HepG2 (cell line): ENCODE data around the gene PSMC3IP. TPM values are rescaled to one million over a fixed set of nuclear protein-coding genes. Genes with fewer than 3 reads are reported as not detected.
"Not testable (repeated sequence)": the region's sequence is repeated elsewhere in the genome, so short reads cannot be mapped to it uniquely, and the experiment has no call there.

Source experiments
- CAMTA2 ChIP-seq: sonication (generic); formaldehyde crosslinking; IDR thresholded peaks from 2 replicates; pipeline ENCODE4 v1.4.0; 2020; ENCODE audit warnings: mild to moderate bottlenecking, missing genetic modification reagents, borderline replicate concordance
- GTF3A ChIP-seq: sonication (generic); formaldehyde crosslinking; conservative IDR thresholded peaks from 2 replicates; pipeline ENCODE4 v1.4.0; 2020; ENCODE audit warnings: mild to moderate bottlenecking, missing genetic modification reagents
- HNF4G ChIP-seq, 2 experiments: sonication (generic) in 1 of 2; formaldehyde crosslinking in 1 of 2; IDR thresholded peaks; 2 replicates each; pipeline versions ENCODE4 v1.4.0 to v1.6.1; 2011 to 2020; ENCODE audit warnings: borderline replicate concordance in 2 of 2, low read depth in 2 of 2, mild to moderate bottlenecking in 2 of 2, low read length in 1 of 2, missing genetic modification reagents in 1 of 2, moderate library complexity in 1 of 2
- NR2F2 ChIP-seq: IDR thresholded peaks from 2 replicates; pipeline ENCODE4 v1.6.1; 2012; ENCODE audit warnings: low read depth, inconsistent platforms, borderline replicate concordance
- NR2F6 ChIP-seq, 2 experiments: IDR thresholded peaks; 2 replicates each; pipeline ENCODE4 v1.6.1; 2016; ENCODE audit warnings: antibody characterized with exemption in 1 of 2, mild to moderate bottlenecking in 1 of 2
- ZC3H13 ChIP-seq: sonication (generic); formaldehyde crosslinking; IDR thresholded peaks from 2 replicates; pipeline ENCODE4 v1.8.1; 2023; ENCODE audit warnings: mild to moderate bottlenecking, missing genetic modification reagents, moderate library complexity
- ZNF333 ChIP-seq: sonication (generic); formaldehyde crosslinking; IDR thresholded peaks from 2 replicates; pipeline ENCODE4 v1.4.0; 2020; ENCODE audit warnings: mild to moderate bottlenecking, missing genetic modification reagents, borderline replicate concordance
- ZNF710 ChIP-seq: sonication (generic); formaldehyde crosslinking; IDR thresholded peaks from 2 replicates; pipeline ENCODE4 v1.5.0; 2020; ENCODE audit warnings: mild to moderate bottlenecking, missing genetic modification reagents, borderline replicate concordance
- ZNF772 ChIP-seq: sonication (generic); formaldehyde crosslinking; IDR thresholded peaks from 2 replicates; pipeline ENCODE4 v1.5.0; 2020; ENCODE audit warnings: mild to moderate bottlenecking, missing genetic modification reagents
- ZNF788 ChIP-seq: sonication (generic); formaldehyde crosslinking; IDR thresholded peaks from 2 replicates; pipeline ENCODE4 v1.5.0; 2020; ENCODE audit warnings: mild to moderate bottlenecking, missing genetic modification reagents, borderline replicate concordance
- polyA plus RNA-seq, 8 experiments: library from polyadenylated mRNA; depleted of rRNA in 3 of 8; stranded (reverse) in 7 of 8; unstranded in 1 of 8; fragments of >200 nt; fragmentation: Illumina TruSeq in 4 of 8; extraction: Trizol in 4 of 8; gene quantifications; 2 replicates each; pipeline versions ENCODE4 v1.2.1 to v1.2.3, GENCODE V29; 2011 to 2016; ENCODE audit warnings: low read depth in 4 of 8, missing spikeins in 1 of 8, mixed read lengths in 1 of 8; ENCODE audit not compliant: insufficient read depth in 1 of 8
- total RNA-seq, 5 experiments: library from RNA; depleted of rRNA; stranded (reverse); fragments of >200 nt; fragmentation: Illumina TruSeq; extraction: Trizol; gene quantifications; 2 replicates each; pipeline ENCODE4 v1.2.3, GENCODE V29; 2016; ENCODE audit warnings: low read depth in 1 of 5
- TF ChIP-seq, protein P1 (sequence below): sonication (generic); formaldehyde crosslinking; IDR thresholded peaks from 2 replicates; pipeline ENCODE4 v1.8.0; 2022; ENCODE audit warnings: mild to moderate bottlenecking, missing genetic modification reagents, moderate library complexity
- TF ChIP-seq, protein P2 (sequence below): sonication (generic); formaldehyde crosslinking; conservative IDR thresholded peaks from 2 replicates; pipeline ENCODE4 v1.4.0; 2020; ENCODE audit warnings: mild to moderate bottlenecking, missing genetic modification reagents, moderate library complexity
- TF ChIP-seq, protein P3 (sequence below): sonication (generic); formaldehyde crosslinking; IDR thresholded peaks from 2 replicates; pipeline ENCODE4 v1.8.0; 2023; ENCODE audit warnings: mild to moderate bottlenecking, missing genetic modification reagents
- TF ChIP-seq, protein P4 (sequence below): sonication (generic); formaldehyde crosslinking; IDR thresholded peaks from 2 replicates; pipeline ENCODE4 v1.5.1; 2020; ENCODE audit warnings: missing genetic modification reagents, mild to moderate bottlenecking, borderline replicate concordance

Gene PSMC3IP
- total and polyA plus RNA-seq, 2 of the 13 experiments (the other 11 are each of a cell fraction or from before 2014, with no cell fraction given) = 6.5 to 22.4 TPM

DNA sequence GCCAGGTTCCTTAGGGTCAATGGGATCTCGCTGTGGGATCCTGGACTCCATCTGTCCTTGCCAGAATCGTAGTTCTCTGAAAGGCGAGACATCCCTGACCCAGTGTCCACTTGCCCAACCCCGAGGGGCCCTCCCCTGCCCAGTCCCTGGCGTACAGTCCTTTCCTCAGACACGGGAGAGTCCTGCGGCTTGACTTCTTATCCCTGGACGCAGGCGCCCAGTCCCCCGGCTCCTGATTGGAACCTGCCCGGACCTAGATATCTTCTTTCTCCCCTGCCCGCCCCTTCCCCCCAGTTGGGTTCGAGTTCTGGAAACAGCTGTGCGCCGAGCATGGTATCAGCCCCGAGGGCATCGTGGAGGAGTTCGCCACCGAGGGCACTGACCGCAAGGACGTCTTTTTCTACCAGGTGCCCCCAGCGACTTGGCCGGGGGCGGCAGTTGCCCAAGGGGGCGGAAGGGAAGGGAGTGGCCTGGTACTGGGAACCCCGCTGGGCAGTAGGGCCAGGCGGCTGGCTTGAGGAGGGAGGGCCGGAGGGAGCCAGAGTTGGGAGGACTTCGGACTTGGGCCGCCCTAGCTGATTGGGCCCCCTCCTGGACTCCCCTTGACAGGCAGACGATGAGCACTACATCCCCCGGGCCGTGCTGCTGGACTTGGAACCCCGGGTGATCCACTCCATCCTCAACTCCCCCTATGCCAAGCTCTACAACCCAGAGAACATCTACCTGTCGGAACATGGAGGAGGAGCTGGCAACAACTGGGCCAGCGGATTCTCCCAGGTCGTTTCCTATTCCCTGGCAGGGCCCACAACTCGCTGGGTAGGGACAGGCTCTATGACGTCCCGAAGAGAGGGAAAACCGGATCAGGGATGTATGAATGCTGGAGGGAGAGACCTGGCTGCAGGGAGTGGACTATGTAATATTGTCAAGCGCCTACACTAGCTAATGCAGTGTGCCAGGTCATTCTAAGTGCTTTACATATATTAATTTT lies 32.6 kb upstream of the PSMC3IP start (continued):
- TF ChIP-seq, protein P1, sequence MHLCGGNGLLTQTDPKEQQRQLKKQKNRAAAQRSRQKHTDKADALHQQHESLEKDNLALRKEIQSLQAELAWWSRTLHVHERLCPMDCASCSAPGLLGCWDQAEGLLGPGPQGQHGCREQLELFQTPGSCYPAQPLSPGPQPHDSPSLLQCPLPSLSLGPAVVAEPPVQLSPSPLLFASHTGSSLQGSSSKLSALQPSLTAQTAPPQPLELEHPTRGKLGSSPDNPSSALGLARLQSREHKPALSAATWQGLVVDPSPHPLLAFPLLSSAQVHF (CRISPR knock-in tag) = peak; percentile 53; the same call in 1 of the 2 replicates
- TF ChIP-seq, protein P2, sequence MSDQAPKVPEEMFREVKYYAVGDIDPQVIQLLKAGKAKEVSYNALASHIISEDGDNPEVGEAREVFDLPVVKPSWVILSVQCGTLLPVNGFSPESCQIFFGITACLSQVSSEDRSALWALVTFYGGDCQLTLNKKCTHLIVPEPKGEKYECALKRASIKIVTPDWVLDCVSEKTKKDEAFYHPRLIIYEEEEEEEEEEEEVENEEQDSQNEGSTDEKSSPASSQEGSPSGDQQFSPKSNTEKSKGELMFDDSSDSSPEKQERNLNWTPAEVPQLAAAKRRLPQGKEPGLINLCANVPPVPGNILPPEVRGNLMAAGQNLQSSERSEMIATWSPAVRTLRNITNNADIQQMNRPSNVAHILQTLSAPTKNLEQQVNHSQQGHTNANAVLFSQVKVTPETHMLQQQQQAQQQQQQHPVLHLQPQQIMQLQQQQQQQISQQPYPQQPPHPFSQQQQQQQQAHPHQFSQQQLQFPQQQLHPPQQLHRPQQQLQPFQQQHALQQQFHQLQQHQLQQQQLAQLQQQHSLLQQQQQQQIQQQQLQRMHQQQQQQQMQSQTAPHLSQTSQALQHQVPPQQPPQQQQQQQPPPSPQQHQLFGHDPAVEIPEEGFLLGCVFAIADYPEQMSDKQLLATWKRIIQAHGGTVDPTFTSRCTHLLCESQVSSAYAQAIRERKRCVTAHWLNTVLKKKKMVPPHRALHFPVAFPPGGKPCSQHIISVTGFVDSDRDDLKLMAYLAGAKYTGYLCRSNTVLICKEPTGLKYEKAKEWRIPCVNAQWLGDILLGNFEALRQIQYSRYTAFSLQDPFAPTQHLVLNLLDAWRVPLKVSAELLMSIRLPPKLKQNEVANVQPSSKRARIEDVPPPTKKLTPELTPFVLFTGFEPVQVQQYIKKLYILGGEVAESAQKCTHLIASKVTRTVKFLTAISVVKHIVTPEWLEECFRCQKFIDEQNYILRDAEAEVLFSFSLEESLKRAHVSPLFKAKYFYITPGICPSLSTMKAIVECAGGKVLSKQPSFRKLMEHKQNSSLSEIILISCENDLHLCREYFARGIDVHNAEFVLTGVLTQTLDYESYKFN (CRISPR knock-in tag) = peak; percentile 48
- TF ChIP-seq, protein P3, sequence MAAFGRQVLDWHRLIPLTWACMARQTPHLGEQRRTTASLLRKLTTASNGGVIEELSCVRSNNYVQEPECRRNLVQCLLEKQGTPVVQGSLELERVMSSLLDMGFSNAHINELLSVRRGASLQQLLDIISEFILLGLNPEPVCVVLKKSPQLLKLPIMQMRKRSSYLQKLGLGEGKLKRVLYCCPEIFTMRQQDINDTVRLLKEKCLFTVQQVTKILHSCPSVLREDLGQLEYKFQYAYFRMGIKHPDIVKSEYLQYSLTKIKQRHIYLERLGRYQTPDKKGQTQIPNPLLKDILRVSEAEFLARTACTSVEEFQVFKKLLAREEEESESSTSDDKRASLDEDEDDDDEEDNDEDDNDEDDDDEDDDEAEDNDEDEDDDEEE (CRISPR knock-in tag) = peak; percentile 29; the same call in 1 of the 2 replicates
- TF ChIP-seq ZNF788 (peak; percentile 14; the same call in 1 of the 2 replicates), ZNF710 (CRISPR knock-in tag) (0 out of 2 replicates have a peak, but pooled peaks have one; percentile 15), ZNF333 (peak; percentile 3; the same call in 1 of the 2 replicates), NR2F2 (peak; percentile 30; the same call in 1 of the 2 replicates), ZC3H13 (peak; percentile 66; the same call in 1 of the 2 replicates), ZNF772 (CRISPR knock-in tag) (0 out of 2 replicates have a peak, but pooled peaks have one; percentile 41), GTF3A (CRISPR knock-in tag) (0 out of 2 replicates have a peak, but pooled peaks have one; percentile 11), HNF4G (IDR thresholded peaks at IDR 0.05; ENCODE audit: borderline replicate concordance, low read depth, low read length) (peak; percentile 20; the same call in 1 of the 2 replicates), NR2F6 (IDR thresholded peaks at IDR 0.05) (0 out of 2 replicates have a peak, but pooled peaks have one; percentile 13), CAMTA2 (CRISPR knock-in tag) (peak; percentile 95; the same call in 1 of the 2 replicates)
- TF ChIP-seq, protein P4, sequence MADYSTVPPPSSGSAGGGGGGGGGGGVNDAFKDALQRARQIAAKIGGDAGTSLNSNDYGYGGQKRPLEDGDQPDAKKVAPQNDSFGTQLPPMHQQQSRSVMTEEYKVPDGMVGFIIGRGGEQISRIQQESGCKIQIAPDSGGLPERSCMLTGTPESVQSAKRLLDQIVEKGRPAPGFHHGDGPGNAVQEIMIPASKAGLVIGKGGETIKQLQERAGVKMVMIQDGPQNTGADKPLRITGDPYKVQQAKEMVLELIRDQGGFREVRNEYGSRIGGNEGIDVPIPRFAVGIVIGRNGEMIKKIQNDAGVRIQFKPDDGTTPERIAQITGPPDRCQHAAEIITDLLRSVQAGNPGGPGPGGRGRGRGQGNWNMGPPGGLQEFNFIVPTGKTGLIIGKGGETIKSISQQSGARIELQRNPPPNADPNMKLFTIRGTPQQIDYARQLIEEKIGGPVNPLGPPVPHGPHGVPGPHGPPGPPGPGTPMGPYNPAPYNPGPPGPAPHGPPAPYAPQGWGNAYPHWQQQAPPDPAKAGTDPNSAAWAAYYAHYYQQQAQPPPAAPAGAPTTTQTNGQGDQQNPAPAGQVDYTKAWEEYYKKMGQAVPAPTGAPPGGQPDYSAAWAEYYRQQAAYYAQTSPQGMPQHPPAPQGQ (CRISPR knock-in tag) = 0 out of 2 replicates have a peak, but pooled peaks have one; percentile 10
- TF ChIP-seq HNF4G (CRISPR knock-in tag; IDR thresholded peaks at IDR 0.05; ENCODE audit: borderline replicate concordance, low read depth); NR2F6 (CRISPR knock-in tag; IDR thresholded peaks at IDR 0.05): not testable (repeated sequence)
